ENCODE results near the gene MYCBP2. TPM values are rescaled to one million over a fixed set of nuclear protein-coding genes. Genes with fewer than 3 reads are reported as not detected.

Gene MYCBP2
- total and polyA plus RNA-seq, 2 experiments from 2014 or later: 23.3 to 63.3 TPM

DNA sequence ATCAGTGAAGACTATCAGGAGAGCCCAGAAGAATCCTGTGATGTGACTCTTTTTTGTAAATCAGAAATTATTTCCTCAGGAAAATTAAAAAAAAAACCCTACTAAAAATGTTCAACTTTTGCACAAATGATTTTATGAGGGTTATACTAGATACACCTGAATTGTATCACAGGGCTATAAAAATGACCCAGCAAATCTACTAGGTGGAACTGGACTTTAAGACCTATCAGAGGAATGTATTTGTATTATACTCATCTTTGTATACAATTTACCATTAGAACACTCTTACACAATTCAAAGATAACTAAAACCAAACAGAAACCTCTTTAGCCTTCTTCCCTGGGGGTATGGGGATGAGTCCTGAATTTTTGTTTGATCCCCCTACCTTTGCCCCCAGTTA is 307.1 kb downstream of the MYCBP2 start:
- H3K4me3 ChIP-seq: no peak overlapping the region
- peaks cover 7% of the 10 kb centered on the region for H3K4me1 ChIP-seq (ENCODE audit: insufficient read depth)
- H3K36me3 ChIP-seq (replicated peaks; ENCODE audit: insufficient read depth, low read depth): no peaks in the 10 kb centered on the region
- TF ChIP-seq EZH2 (IDR thresholded peaks at IDR 0.05; ENCODE audit: borderline replicate concordance): no peak
- TF ChIP-seq, protein P1, sequence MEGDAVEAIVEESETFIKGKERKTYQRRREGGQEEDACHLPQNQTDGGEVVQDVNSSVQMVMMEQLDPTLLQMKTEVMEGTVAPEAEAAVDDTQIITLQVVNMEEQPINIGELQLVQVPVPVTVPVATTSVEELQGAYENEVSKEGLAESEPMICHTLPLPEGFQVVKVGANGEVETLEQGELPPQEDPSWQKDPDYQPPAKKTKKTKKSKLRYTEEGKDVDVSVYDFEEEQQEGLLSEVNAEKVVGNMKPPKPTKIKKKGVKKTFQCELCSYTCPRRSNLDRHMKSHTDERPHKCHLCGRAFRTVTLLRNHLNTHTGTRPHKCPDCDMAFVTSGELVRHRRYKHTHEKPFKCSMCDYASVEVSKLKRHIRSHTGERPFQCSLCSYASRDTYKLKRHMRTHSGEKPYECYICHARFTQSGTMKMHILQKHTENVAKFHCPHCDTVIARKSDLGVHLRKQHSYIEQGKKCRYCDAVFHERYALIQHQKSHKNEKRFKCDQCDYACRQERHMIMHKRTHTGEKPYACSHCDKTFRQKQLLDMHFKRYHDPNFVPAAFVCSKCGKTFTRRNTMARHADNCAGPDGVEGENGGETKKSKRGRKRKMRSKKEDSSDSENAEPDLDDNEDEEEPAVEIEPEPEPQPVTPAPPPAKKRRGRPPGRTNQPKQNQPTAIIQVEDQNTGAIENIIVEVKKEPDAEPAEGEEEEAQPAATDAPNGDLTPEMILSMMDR (IDR thresholded peaks at IDR 0.05; ENCODE audit: poor library complexity): no peak
- no peak for TF ChIP-seq EZH2phosphoT487 (IDR thresholded peaks at IDR 0.05; ENCODE audit: low read depth, severe bottlenecking, unreplicated experiment)
- H3K9me3 ChIP-seq (ENCODE audit: low read depth): no peaks in the 10 kb centered on the region
- no peaks in the 10 kb centered on the region for H3K27me3 ChIP-seq
- H3K79me2 ChIP-seq: peaks cover 100% of the 10 kb centered on the region
- peak overlapping the region; percentile 10 for H3K4me2 ChIP-seq
- no peak for DNase-seq (ENCODE audit: low spot score)
- no peak overlapping the region for H2AFZ ChIP-seq
- H4K20me1 ChIP-seq (ENCODE audit: insufficient read depth, poor library complexity, severe bottlenecking): peaks cover 76% of the 10 kb centered on the region
- H3K9me2 ChIP-seq (replicated peaks; ENCODE audit: insufficient read depth): no peaks in the 10 kb centered on the region
- no peak overlapping the region for H3K27ac ChIP-seq

DNA sequence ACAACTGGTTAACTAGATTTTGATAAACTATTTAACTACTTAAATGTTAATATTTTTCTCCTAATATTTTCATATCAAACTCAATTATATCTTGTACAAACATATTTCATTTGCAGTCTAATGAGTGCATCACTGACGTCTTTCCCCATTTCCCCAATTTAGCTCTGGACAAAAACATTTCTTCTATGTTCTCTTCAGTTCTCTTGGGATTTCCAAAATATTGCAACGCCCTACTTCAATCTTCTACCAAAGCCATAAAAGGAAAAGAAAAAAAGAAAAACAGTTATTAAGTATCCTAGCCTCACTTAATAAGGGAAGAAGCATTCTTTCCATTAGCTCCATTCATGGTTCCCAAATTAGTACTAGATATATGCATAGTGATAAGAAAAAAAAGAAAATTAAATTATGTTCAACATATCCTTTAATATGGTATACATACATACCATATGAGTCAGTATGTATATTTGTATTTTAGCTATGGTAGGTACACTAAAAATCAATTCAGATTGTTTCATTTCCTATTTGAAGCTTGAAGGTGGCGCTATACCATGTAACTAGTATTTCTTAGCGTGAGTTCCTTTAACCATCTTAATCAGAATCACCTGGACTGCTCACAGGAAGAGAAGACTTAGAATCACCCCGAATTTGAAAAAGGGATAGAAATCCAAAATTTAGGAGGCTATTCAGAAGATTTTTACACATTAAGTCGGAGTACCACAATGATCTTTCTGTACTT is 309.8 kb downstream of the MYCBP2 start:
- H3K4me2 ChIP-seq: no peak overlapping the region
- WGBS (ENCODE audit: low lambda C conversion rate, missing lambda C conversion rate): 94% methylated on average over 6 of the region's 6 CpGs
- H3K27me3 ChIP-seq: no peaks in the 10 kb centered on the region
- DNase-seq (ENCODE audit: low spot score): no peak
- no peak overlapping the region for H2AFZ ChIP-seq
- no peaks in the 10 kb centered on the region for H3K4me1 ChIP-seq (ENCODE audit: insufficient read depth)
- TF ChIP-seq EZH2phosphoT487 (IDR thresholded peaks at IDR 0.05; ENCODE audit: low read depth, severe bottlenecking, unreplicated experiment) (no peak), EZH2 (IDR thresholded peaks at IDR 0.05; ENCODE audit: borderline replicate concordance) (no peak)
- TF ChIP-seq, protein P1 (IDR thresholded peaks at IDR 0.05; ENCODE audit: poor library complexity): peak; percentile 5
- no peak overlapping the region for H3K4me3 ChIP-seq
- H3K9me3 ChIP-seq (ENCODE audit: low read depth): no peaks in the 10 kb centered on the region
- H3K27ac ChIP-seq: no peak overlapping the region
- peaks cover 66% of the 10 kb centered on the region for H4K20me1 ChIP-seq (ENCODE audit: insufficient read depth, poor library complexity, severe bottlenecking)
- H3K79me2 ChIP-seq: peaks cover 97% of the 10 kb centered on the region
- no peaks in the 10 kb centered on the region for H3K9me2 ChIP-seq (replicated peaks; ENCODE audit: insufficient read depth)
- H3K36me3 ChIP-seq (replicated peaks; ENCODE audit: insufficient read depth, low read depth): no peaks in the 10 kb centered on the region

DNA sequence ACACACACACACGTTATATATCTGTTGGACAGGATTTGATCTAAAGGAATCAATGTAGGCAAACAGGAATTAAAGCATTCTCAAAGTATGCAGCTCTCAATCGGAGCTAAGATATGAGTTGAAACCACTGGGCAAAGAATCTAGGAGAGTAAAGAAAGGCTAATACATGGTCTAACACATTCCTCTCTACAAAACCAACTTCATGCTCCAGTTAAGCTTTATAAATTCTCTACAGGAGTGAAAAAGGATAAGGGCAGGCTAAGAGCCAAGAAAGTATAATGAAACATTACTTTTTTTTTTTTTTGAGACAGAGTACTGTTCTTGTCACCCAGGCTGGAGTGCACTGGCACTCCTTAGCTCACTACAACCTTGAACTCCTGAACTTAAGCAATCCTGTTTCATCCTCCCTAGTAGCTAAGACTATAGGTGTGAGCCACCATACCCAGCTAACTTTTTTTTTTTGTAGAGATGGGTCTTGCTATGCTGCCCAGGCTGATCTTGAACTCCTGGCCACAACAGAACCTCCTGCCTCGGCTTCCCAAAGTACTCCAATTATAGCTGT is 310.6 kb downstream of the MYCBP2 start:
- no peaks in the 10 kb centered on the region for H3K36me3 ChIP-seq (replicated peaks; ENCODE audit: insufficient read depth, low read depth)
- no peak for DNase-seq (ENCODE audit: low spot score)
- TF ChIP-seq EZH2 (IDR thresholded peaks at IDR 0.05; ENCODE audit: borderline replicate concordance) (no peak), EZH2phosphoT487 (IDR thresholded peaks at IDR 0.05; ENCODE audit: low read depth, severe bottlenecking, unreplicated experiment) (no peak)
- TF ChIP-seq, protein P1 (IDR thresholded peaks at IDR 0.05; ENCODE audit: poor library complexity): no peak
- peaks cover 93% of the 10 kb centered on the region for H3K79me2 ChIP-seq
- WGBS (ENCODE audit: low lambda C conversion rate, missing lambda C conversion rate): 93% methylated on average over 3 of the region's 3 CpGs
- H3K27ac ChIP-seq: no peak overlapping the region
- H3K9me3 ChIP-seq (ENCODE audit: low read depth): no peaks in the 10 kb centered on the region
- H3K4me1 ChIP-seq (ENCODE audit: insufficient read depth): no peaks in the 10 kb centered on the region
- H3K27me3 ChIP-seq: no peaks in the 10 kb centered on the region
- H2AFZ ChIP-seq: no peak overlapping the region
- H3K4me3 ChIP-seq: no peak overlapping the region
- no peak overlapping the region for H3K4me2 ChIP-seq
- peaks cover 59% of the 10 kb centered on the region for H4K20me1 ChIP-seq (ENCODE audit: insufficient read depth, poor library complexity, severe bottlenecking)
- H3K9me2 ChIP-seq (replicated peaks; ENCODE audit: insufficient read depth): no peaks in the 10 kb centered on the region

Measured in hepatocyte (in vitro differentiated cells).